Prostate gland (tissue), 2 donors: ENCODE data around the gene PPP1R3E. TPM values are rescaled to one million over a fixed set of nuclear protein-coding genes. Genes with fewer than 3 reads are reported as not detected.

Experiments
- DNase-seq: peaks from one replicate; pipeline ENCODE4 v3.0.0-alpha.2; 2019; ENCODE audit warnings: low spot score
- H3K27ac ChIP-seq, 2 donors: fragments of 200-600 bp; sonication (generic); 2 replicates each; pipeline ENCODE4 v1.5.1; 2017 to 2019
- H3K27me3 ChIP-seq: fragments of 200-600 bp; sonication (generic); replicated peaks from 2 replicates; pipeline ENCODE4 v1.5.1; 2019; ENCODE audit not compliant: insufficient read depth
- H3K36me3 ChIP-seq, 2 donors: fragments of 200-600 bp; sonication (generic); 1 replicate in 1 of 2; 2 replicates in 1 of 2; pipeline versions ENCODE4 v1.5.1 to v1.8.1; 2017 to 2019
- H3K4me1 ChIP-seq: fragments of 200-600 bp; sonication (generic); replicated peaks from 2 replicates; pipeline ENCODE4 v1.5.1; 2019
- H3K4me3 ChIP-seq, 2 donors: fragments of 200-600 bp; sonication (generic); 2 replicates each; pipeline ENCODE4 v1.5.1; 2017 to 2019
- H3K9me3 ChIP-seq: fragments of 200-600 bp; sonication (generic); 2 replicates; pipeline ENCODE4 v1.5.1; 2017
- POLR2A ChIP-seq: fragments of 450-650 bp; IDR thresholded peaks from one replicate; pipeline ENCODE4 v1.6.1; 2016; ENCODE audit warnings: antibody characterized with exemption, mild to moderate bottlenecking
- POLR2AphosphoS5 ChIP-seq: sonication (generic); formaldehyde crosslinking; IDR thresholded peaks from one replicate; pipeline ENCODE4 v1.6.1; 2017; ENCODE audit warnings: antibody characterized with exemption
- WGBS: methylation state at CpG from one replicate; pipeline ENCODE4 v1.1.5; 2018; 5-methylcytosine and 5-hydroxymethylcytosine counted together
- intact Hi-C: fragments of 100-400 bp; cut with DNase I; formaldehyde crosslinking; loops from one replicate; pipeline ENCODE4 v1.14.2; 2022
- total RNA-seq, 2 donors: library from RNA; depleted of rRNA; stranded (reverse); fragments of >200 nt; gene quantifications; one replicate each; pipeline ENCODE4 v1.1.0, GENCODE V29; 2016
- TF ChIP-seq, protein P1 (sequence below), 4 experiments: fragments of 200-600 bp in 2 of 4; fragments of 450-650 bp in 2 of 4; sonication (generic) in 2 of 4; IDR thresholded peaks; 1 replicate in 3 of 4; 2 replicates in 1 of 4; pipeline ENCODE4 v1.5.1; 2016 to 2019; ENCODE audit warnings: antibody characterized with exemption in 4 of 4, mild to moderate bottlenecking in 2 of 4, moderate library complexity in 2 of 4

Gene PPP1R3E
- total RNA-seq, 2 donors from 2014 or later, result 4.9 to 20.2 TPM

DNA sequence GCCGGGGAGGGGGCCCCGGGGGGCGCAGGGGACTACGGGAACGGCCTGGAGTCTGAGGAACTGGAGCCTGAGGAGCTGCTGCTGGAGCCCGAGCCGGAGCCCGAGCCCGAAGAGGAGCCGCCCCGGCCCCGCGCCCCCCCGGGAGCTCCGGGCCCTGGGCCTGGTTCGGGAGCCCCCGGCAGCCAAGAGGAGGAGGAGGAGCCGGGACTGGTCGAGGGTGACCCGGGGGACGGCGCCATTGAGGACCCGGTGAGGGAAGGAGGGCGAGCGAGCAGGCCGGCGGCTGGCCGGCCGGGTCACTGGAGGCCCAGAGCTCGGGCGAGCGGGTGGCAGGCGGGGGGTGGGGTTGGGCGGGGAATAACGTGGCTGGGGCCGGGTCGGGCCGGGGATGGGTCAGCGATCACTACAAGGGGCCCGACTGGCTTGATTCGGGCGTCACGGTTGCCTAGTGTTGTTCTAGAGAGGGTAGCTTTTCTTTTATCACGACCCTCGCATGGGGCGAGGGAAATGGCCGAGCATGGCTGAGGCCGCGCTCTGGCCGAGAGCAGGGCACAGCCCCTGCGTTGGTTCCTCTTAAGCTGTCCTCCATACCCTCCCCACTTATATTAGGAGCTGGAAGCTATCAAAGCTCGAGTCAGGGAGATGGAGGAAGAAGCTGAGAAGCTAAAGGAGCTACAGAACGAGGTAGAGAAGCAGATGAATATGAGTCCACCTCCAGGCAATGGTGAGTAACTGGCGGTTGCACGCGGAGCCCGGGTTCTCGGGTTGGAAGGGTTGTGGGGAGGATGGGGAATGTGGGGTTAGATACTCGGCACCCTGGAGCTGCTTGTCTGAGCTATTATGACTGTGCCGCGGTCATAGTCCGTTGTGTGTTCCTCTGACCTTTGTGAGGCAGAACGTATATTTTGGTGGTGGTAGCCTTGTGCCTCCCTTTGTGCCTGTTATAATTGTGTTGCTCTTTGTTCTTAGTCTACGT, 19.2 kb upstream of the PPP1R3E start:
- Histone ChIP-seq H3K27ac (peak overlapping the region; percentile 98), H3K9me3 (no peaks in the 10 kb centered on the region), H3K4me1 (no peaks in the 10 kb centered on the region), H3K27me3 (no peaks in the 10 kb centered on the region), H3K4me3 (peak overlapping the region; percentile 96 to 98), H3K36me3 (peaks cover 0 to 7% of the 10 kb centered on the region in 2 donors)
- TF ChIP-seq POLR2AphosphoS5 (no peak), POLR2A (no peak)
- TF ChIP-seq, protein P1, sequence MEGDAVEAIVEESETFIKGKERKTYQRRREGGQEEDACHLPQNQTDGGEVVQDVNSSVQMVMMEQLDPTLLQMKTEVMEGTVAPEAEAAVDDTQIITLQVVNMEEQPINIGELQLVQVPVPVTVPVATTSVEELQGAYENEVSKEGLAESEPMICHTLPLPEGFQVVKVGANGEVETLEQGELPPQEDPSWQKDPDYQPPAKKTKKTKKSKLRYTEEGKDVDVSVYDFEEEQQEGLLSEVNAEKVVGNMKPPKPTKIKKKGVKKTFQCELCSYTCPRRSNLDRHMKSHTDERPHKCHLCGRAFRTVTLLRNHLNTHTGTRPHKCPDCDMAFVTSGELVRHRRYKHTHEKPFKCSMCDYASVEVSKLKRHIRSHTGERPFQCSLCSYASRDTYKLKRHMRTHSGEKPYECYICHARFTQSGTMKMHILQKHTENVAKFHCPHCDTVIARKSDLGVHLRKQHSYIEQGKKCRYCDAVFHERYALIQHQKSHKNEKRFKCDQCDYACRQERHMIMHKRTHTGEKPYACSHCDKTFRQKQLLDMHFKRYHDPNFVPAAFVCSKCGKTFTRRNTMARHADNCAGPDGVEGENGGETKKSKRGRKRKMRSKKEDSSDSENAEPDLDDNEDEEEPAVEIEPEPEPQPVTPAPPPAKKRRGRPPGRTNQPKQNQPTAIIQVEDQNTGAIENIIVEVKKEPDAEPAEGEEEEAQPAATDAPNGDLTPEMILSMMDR (IDR thresholded peaks at IDR 0.05), result no peak
- 1% methylated on average over 42 of the region's 64 CpGs for WGBS
- peak; percentile 18 for DNase-seq
- intact Hi-C loops, result loop anchor here (2.0 to 10.0 kb wide), 3 partner anchors 15 to 243 kb away; partner anchors contain the start of genes AP1G2, BCL2L2 and NGDN

DNA sequence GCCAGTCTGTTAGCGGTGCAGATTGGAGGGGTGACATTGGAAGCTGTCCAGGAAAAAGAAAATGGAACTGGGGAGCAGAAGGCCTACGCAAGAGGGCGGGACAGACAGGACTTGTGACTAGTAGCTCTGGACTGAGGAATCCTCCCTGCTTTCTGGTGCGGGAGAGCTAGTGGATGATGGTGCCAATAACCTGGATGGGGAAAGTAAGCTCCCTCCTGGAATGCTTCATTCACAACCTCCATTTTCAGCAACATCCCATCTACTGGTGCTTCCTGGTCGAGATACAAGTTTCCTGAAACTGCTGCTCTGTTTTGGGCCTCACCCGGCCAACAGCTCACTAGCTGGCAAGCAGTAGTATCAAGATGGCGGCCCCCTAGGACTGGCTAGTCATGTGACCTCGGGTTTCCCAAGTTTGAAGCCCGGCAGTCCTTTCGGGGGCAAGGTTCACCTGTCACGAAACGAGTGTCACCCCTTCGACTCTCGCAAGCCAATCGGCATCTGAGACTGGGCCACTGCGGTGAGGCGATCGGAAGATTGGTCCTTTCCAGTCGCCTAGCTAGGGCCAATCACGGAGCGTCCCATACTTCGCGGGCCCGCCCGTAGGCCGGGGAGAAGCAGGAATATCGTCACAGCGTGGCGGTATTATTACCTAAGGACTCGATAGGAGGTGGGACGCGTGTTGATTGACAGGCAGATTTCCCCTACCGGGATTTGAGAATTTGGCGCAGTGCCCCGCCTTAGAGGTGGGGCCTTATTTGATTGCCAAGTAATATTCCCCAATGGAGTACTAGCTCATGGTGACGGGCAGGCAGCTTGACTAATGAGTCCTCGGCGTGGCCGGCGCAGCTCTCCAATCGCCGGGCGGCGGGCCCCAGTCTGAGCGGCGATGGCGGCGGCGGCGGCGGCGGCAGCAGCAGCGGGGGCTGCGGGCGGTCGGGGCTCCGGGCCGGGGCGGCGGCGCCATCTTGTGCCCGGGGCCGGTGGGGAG, 18.2 kb upstream of the PPP1R3E start, which contains the start of gene PABPN1:
TSS of gene PABPN1 (plus strand) at position 874 of the 988 bp plus-strand sequence. CDS start at position 887, 13 bp downstream.
- 4% methylated on average over 44 of the region's 63 CpGs for WGBS
- intact Hi-C loops, result loop anchor here (2.0 to 10.0 kb wide), 3 partner anchors 14 to 244 kb away; partner anchors contain the start of genes AP1G2, BCL2L2 and NGDN
- Histone ChIP-seq H3K36me3 (peaks cover 0 to 7% of the 10 kb centered on the region in 2 donors), H3K9me3 (no peaks in the 10 kb centered on the region), H3K4me3 (peak within 1 kb of the TSS; percentile 96 to 98), H3K4me1 (no peaks in the 10 kb centered on the region), H3K27me3 (no peaks in the 10 kb centered on the region), H3K27ac (peak within 1 kb of the TSS; percentile 98)
- TF ChIP-seq POLR2A, result peak; percentile 68
- peak; percentile 98 for TF ChIP-seq POLR2AphosphoS5
- TF ChIP-seq, protein P1 (IDR thresholded peaks at IDR 0.05), result peak in 1 of 4 experiments; percentile 5
- DNase-seq, result peak; percentile 100

DNA sequence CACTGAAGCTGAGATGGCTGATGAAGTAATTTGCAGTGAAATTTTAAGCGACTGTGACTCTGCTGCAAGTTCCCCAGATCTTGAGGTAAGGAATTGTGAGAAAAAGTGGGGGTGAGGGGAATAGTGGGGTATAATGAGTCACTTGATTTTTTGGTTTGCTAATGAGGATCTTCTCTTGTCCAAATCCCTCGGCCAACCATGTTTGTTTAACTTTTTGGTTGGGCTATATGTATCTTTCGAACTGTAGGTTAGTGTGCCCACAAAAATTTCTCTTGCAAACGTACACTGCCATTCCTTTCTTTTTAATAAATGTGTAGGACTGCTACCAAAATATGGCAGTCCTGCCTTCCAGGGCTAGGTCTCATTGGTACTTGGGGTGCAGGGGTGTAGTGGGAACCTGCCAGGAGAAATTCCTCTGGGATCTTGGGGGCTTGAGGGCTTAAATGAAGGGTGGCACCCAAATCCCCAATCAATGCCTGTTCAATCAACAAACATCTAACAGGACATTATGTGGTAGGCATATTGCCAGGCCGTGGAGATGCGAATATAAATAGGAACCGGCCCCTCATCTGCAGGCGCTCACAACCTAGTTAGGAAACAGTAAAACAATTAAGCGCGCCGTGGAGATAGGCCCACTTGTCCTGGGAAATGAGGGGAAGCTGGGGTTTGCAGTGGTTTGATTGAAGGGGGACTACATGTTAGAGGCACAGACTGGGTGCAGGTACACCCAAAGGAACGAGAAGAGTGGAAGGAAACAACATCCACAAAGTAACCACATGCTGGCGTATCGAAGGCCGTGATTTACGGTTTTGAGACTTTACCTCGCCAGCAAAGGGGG, 17.3 kb upstream of the PPP1R3E start:
- no peak for DNase-seq
- WGBS, result 82% methylated on average over 17 of the region's 17 CpGs

More for the DNA sequence above, 17.3 kb upstream of the PPP1R3E start:
- Histone ChIP-seq H3K27me3 (no peaks in the 10 kb centered on the region), H3K4me1 (no peaks in the 10 kb centered on the region), H3K27ac (peak overlapping the region; percentile 91 to 98), H3K36me3 (peaks cover 0 to 6% of the 10 kb centered on the region in 2 donors), H3K9me3 (no peaks in the 10 kb centered on the region), H3K4me3 (peak overlapping the region in 1 of 2 donors; percentile 28)
- intact Hi-C loops, result loop anchor here (2.0 to 10.0 kb wide), 3 partner anchors 13 to 245 kb away; partner anchors contain the start of genes AP1G2, BCL2L2 and NGDN
- TF ChIP-seq POLR2AphosphoS5, result no peak
- TF ChIP-seq, protein P1 (IDR thresholded peaks at IDR 0.05), result no peak
- no peak for TF ChIP-seq POLR2A
